ENCODE measurements around the gene TUT1. TPM values are rescaled to one million over a fixed set of nuclear protein-coding genes. Genes with fewer than 3 reads are reported as not detected.

The TUT1 gene
- total RNA-seq, 1 donor from 2014 or later: 29.7 TPM

DNA sequence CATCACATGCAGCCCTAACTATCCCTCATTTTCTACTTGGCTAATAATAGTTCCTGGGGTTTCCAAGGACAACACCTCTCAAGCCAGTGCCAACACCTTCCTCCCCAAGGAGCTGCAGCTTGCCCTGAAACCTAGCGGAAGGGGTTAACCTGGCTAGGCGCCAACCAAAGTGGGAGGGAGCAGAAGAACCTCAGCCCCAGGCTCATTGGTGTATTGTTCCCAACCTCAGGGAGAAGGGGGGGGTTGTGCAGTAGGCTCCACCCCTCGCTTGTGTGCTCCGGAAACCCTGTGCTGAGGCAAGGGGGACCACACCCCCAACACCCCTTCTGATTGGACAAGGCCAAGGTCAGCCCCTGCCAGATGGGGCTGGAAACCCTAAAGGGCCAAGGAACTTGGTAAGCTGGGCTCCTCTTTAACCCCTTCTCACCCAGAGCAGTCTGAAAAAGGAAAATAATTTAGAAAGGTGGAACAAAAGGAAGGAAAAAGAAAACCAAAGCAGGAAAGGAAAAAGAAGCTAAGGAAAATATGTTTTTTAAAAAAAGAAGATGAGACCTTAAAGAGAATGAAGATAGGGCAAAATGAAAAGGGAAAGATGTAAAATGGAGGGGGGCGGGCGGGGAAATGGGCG is 7.9 kb upstream of the TUT1 start:
- Mint-ChIP-seq H3K9me3 (ENCODE audit: unreplicated experiment) (peaks cover 32% of the 10 kb centered on the region), H3K27me3 (ENCODE audit: unreplicated experiment) (peaks cover 25% of the 10 kb centered on the region), H3K27ac (ENCODE audit: unreplicated experiment) (peak overlapping the region; percentile 93), H3K36me3 (ENCODE audit: unreplicated experiment) (peaks cover 8% of the 10 kb centered on the region), H3K4me1 (ENCODE audit: low read depth, unreplicated experiment) (peaks cover 23% of the 10 kb centered on the region), H3K4me3 (ENCODE audit: unreplicated experiment) (peak overlapping the region; percentile 99)
- TF ChIP-seq CTCF (IDR thresholded peaks at IDR 0.05; ENCODE audit: partially characterized antibody, unreplicated experiment): no peak
- peak; percentile 92 for DNase-seq

- Mint-ChIP-seq H3K9me3 (ENCODE audit: unreplicated experiment) (peaks cover 36% of the 10 kb centered on the region), H3K4me1 (ENCODE audit: low read depth, unreplicated experiment) (peaks cover 32% of the 10 kb centered on the region), H3K36me3 (ENCODE audit: unreplicated experiment) (no peaks in the 10 kb centered on the region), H3K4me3 (ENCODE audit: unreplicated experiment) (no peak overlapping the region), H3K27ac (ENCODE audit: unreplicated experiment) (no peak overlapping the region), H3K27me3 (ENCODE audit: unreplicated experiment) (peaks cover 7% of the 10 kb centered on the region)
- no peak for DNase-seq
- TF ChIP-seq CTCF (IDR thresholded peaks at IDR 0.05; ENCODE audit: partially characterized antibody, unreplicated experiment): no peak
Measured at GRCh38 chr11:62595124-62595523, 3.8 kb upstream of the TUT1 start.

DNA sequence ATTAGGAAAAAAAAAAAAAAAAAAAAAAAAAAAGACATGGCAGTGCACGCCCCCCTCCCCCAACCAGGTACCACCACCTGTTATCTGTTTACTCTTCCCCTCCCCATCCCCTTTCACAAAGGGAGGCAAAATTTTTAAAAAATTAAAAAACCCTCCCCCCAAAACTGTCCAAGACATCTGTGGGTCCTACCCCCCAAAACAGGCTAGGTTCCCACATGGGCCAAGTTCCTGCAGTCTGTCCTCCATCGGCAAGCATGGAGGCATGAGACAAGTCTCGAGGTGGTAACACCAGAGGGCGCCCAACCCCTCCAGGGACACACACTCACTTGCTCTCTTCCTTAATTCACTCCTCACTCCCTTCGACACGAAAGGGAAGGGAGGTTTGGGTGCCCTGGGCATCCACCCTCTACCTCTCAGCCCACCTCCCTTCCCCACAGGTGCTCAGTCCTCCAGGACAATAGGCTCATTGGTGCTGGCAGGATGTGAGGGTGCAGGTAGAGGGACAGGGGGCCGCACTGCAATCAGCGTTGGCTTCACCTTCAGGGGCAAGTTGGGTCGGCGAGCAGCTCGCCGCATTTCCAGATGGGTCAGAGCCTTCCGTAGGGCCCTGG is 2.2 kb upstream of the TUT1 start:
- no peaks in the 10 kb centered on the region for H3K36me3 Mint-ChIP-seq (ENCODE audit: unreplicated experiment)
- peaks cover 2% of the 10 kb centered on the region for H3K27me3 Mint-ChIP-seq (ENCODE audit: unreplicated experiment)
- peaks cover 26% of the 10 kb centered on the region for H3K9me3 Mint-ChIP-seq (ENCODE audit: unreplicated experiment)
- peak; percentile 79 for DNase-seq
- peak overlapping the region; percentile 70 for H3K4me3 Mint-ChIP-seq (ENCODE audit: unreplicated experiment)
- peak overlapping the region; percentile 98 for H3K27ac Mint-ChIP-seq (ENCODE audit: unreplicated experiment)
- peaks cover 18% of the 10 kb centered on the region for H3K4me1 Mint-ChIP-seq (ENCODE audit: low read depth, unreplicated experiment)
- TF ChIP-seq CTCF (IDR thresholded peaks at IDR 0.05; ENCODE audit: partially characterized antibody, unreplicated experiment): peak; percentile 29

DNA sequence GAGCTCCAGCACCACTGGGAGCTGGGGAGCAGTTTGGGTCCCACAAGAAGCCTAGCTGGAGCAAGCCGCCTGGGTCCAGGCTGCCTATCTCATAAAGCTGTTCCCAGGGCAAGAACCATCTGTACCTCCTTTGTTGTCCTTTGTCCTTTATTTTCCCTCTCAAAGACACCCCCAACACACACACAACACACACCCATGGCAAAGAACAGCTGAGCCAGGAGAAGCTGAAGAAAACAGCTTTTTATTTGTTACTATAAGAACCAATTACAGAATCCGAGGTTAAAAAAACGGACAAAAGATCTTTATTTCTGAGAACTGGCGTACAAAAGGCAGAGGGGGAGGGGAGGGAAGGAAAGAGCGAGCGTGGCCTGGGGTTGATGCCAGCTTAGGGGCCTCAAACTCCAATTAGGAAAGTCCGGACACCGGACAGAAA is 1.7 kb upstream of the TUT1 start:
- H3K9me3 Mint-ChIP-seq (ENCODE audit: unreplicated experiment): peaks cover 24% of the 10 kb centered on the region
- DNase-seq: no peak
- peak overlapping the region; percentile 98 for H3K27ac Mint-ChIP-seq (ENCODE audit: unreplicated experiment)
- H3K4me1 Mint-ChIP-seq (ENCODE audit: low read depth, unreplicated experiment): peaks cover 16% of the 10 kb centered on the region
- peaks cover 1% of the 10 kb centered on the region for H3K27me3 Mint-ChIP-seq (ENCODE audit: unreplicated experiment)
- H3K36me3 Mint-ChIP-seq (ENCODE audit: unreplicated experiment): no peaks in the 10 kb centered on the region
- H3K4me3 Mint-ChIP-seq (ENCODE audit: unreplicated experiment): peak overlapping the region; percentile 69
- TF ChIP-seq CTCF (IDR thresholded peaks at IDR 0.05; ENCODE audit: partially characterized antibody, unreplicated experiment): no peak

GRCh38 chr11:62592146-62592815 is 958 bp upstream of the TUT1 start:
- no peak for TF ChIP-seq CTCF (IDR thresholded peaks at IDR 0.05; ENCODE audit: partially characterized antibody, unreplicated experiment)
- Mint-ChIP-seq H3K4me3 (ENCODE audit: unreplicated experiment) (peak overlapping the region; percentile 99), H3K9me3 (ENCODE audit: unreplicated experiment) (peaks cover 24% of the 10 kb centered on the region), H3K36me3 (ENCODE audit: unreplicated experiment) (no peaks in the 10 kb centered on the region), H3K27ac (ENCODE audit: unreplicated experiment) (peak overlapping the region; percentile 98), H3K4me1 (ENCODE audit: low read depth, unreplicated experiment) (peaks cover 16% of the 10 kb centered on the region), H3K27me3 (ENCODE audit: unreplicated experiment) (no peaks in the 10 kb centered on the region)
- DNase-seq: no peak
